H1 (cell line): ENCODE results near the gene HOGA1. TPM values are rescaled to one million over a fixed set of nuclear protein-coding genes. Genes with fewer than 3 reads are reported as not detected.

Source experiments
- BACH1 ChIP-seq: IDR thresholded peaks from 2 replicates; pipeline ENCODE4 v1.6.1; 2012; ENCODE audit warnings: low read length, improper control_type of control experiment
- CBX5 ChIP-seq: fragments of 300-800, 300-1000 bp; sonication (generic); IDR thresholded peaks from 2 replicates; pipeline ENCODE4 v1.7.1; 2016; ENCODE audit warnings: antibody characterized with exemption, low read length, low read depth
- HDAC2 ChIP-seq, 2 experiments: fragments of 300-600 bp in 1 of 2; sonication (generic) in 1 of 2; IDR thresholded peaks; 2 replicates each; pipeline ENCODE4 v1.6.1; 2011 to 2012; ENCODE audit warnings: low read depth in 2 of 2, low read length in 2 of 2, mild to moderate bottlenecking in 2 of 2, moderate library complexity in 2 of 2, borderline replicate concordance in 1 of 2, inconsistent platforms in 1 of 2
- RXRA ChIP-seq: IDR thresholded peaks from 2 replicates; pipeline ENCODE4 v1.6.1; 2011; ENCODE audit warnings: low read depth, mild to moderate bottlenecking, low read length, moderate library complexity; ENCODE audit not compliant: insufficient read depth
- SIRT6 ChIP-seq: IDR thresholded peaks from one replicate; pipeline ENCODE4 v1.7.1; 2012; ENCODE audit warnings: low read length, inconsistent platforms
- TCF12 ChIP-seq: IDR thresholded peaks from 2 replicates; pipeline ENCODE4 v1.6.1; 2011; ENCODE audit warnings: low read depth, mild to moderate bottlenecking, low read length
- polyA plus RNA-seq, 7 experiments: library from polyadenylated mRNA; depleted of rRNA in 3 of 7; stranded (reverse) in 5 of 7; unstranded in 2 of 7; fragments of >200 nt in 5 of 7; fragments of 200-250 nt in 2 of 7; gene quantifications; 1 replicate in 5 of 7; 2 replicates in 1 of 7; 4 replicates in 1 of 7; pipeline versions ENCODE4 v1.2.1 to v1.2.3, GENCODE V29; 2011 to 2013; ENCODE audit warnings: missing spikeins in 2 of 7, mixed read lengths in 2 of 7
- total RNA-seq: library from RNA; stranded (reverse); fragmentation: NEBNext Ultra II Directional; extraction: Animal tissue kit (Norgen Biotek cat#: 25700); gene quantifications from 2 replicates; pipeline ENCODE4 v1.2.1, GENCODE V29; 2021
- TF ChIP-seq, protein P1 (sequence below): fragments of 300-600 bp; sonication (generic); IDR thresholded peaks from 2 replicates; pipeline ENCODE4 v1.7.1; 2012; ENCODE audit warnings: low read length, moderate library complexity, mild to moderate bottlenecking, inconsistent platforms; ENCODE audit not compliant: insufficient replicate concordance

HOGA1 gene
- total and polyA plus RNA-seq, 2 of the 8 experiments (the other 6 are each of a cell fraction or from before 2014, with no cell fraction given), result 0.28 to 1.00 TPM

DNA sequence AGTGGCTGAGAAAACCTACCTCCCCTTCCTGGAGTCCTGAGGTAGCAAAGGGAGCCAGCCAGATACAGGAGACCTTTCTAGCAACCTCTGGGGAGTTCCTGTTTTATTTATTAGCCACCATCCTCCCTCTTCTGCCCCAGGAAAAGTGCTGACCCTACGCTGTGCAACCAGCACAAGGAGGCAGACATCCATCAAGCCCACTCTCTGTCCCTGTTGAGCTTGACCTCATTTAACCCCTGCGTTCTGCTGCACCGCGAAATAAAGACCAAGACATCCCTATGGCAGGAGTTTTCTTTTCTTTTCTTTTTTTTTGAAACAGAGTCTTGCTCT, 37.0 kb upstream of the HOGA1 start (continued):
- TF ChIP-seq, protein P1, sequence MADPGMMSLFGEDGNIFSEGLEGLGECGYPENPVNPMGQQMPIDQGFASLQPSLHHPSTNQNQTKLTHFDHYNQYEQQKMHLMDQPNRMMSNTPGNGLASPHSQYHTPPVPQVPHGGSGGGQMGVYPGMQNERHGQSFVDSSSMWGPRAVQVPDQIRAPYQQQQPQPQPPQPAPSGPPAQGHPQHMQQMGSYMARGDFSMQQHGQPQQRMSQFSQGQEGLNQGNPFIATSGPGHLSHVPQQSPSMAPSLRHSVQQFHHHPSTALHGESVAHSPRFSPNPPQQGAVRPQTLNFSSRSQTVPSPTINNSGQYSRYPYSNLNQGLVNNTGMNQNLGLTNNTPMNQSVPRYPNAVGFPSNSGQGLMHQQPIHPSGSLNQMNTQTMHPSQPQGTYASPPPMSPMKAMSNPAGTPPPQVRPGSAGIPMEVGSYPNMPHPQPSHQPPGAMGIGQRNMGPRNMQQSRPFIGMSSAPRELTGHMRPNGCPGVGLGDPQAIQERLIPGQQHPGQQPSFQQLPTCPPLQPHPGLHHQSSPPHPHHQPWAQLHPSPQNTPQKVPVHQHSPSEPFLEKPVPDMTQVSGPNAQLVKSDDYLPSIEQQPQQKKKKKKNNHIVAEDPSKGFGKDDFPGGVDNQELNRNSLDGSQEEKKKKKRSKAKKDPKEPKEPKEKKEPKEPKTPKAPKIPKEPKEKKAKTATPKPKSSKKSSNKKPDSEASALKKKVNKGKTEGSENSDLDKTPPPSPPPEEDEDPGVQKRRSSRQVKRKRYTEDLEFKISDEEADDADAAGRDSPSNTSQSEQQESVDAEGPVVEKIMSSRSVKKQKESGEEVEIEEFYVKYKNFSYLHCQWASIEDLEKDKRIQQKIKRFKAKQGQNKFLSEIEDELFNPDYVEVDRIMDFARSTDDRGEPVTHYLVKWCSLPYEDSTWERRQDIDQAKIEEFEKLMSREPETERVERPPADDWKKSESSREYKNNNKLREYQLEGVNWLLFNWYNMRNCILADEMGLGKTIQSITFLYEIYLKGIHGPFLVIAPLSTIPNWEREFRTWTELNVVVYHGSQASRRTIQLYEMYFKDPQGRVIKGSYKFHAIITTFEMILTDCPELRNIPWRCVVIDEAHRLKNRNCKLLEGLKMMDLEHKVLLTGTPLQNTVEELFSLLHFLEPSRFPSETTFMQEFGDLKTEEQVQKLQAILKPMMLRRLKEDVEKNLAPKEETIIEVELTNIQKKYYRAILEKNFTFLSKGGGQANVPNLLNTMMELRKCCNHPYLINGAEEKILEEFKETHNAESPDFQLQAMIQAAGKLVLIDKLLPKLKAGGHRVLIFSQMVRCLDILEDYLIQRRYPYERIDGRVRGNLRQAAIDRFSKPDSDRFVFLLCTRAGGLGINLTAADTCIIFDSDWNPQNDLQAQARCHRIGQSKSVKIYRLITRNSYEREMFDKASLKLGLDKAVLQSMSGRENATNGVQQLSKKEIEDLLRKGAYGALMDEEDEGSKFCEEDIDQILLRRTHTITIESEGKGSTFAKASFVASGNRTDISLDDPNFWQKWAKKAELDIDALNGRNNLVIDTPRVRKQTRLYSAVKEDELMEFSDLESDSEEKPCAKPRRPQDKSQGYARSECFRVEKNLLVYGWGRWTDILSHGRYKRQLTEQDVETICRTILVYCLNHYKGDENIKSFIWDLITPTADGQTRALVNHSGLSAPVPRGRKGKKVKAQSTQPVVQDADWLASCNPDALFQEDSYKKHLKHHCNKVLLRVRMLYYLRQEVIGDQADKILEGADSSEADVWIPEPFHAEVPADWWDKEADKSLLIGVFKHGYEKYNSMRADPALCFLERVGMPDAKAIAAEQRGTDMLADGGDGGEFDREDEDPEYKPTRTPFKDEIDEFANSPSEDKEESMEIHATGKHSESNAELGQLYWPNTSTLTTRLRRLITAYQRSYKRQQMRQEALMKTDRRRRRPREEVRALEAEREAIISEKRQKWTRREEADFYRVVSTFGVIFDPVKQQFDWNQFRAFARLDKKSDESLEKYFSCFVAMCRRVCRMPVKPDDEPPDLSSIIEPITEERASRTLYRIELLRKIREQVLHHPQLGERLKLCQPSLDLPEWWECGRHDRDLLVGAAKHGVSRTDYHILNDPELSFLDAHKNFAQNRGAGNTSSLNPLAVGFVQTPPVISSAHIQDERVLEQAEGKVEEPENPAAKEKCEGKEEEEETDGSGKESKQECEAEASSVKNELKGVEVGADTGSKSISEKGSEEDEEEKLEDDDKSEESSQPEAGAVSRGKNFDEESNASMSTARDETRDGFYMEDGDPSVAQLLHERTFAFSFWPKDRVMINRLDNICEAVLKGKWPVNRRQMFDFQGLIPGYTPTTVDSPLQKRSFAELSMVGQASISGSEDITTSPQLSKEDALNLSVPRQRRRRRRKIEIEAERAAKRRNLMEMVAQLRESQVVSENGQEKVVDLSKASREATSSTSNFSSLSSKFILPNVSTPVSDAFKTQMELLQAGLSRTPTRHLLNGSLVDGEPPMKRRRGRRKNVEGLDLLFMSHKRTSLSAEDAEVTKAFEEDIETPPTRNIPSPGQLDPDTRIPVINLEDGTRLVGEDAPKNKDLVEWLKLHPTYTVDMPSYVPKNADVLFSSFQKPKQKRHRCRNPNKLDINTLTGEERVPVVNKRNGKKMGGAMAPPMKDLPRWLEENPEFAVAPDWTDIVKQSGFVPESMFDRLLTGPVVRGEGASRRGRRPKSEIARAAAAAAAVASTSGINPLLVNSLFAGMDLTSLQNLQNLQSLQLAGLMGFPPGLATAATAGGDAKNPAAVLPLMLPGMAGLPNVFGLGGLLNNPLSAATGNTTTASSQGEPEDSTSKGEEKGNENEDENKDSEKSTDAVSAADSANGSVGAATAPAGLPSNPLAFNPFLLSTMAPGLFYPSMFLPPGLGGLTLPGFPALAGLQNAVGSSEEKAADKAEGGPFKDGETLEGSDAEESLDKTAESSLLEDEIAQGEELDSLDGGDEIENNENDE, result no peak
- no peak for TF ChIP-seq SIRT6
- no peak for TF ChIP-seq TCF12
- no peak for TF ChIP-seq CBX5
- no peak for TF ChIP-seq RXRA
- no peak for TF ChIP-seq HDAC2 (IDR thresholded peaks at IDR 0.05; ENCODE audit: borderline replicate concordance in 1 of 2, low read depth in 2 of 2, low read length in 2 of 2)
- TF ChIP-seq BACH1, result no peak
